Activated CD8-positive, alpha-beta memory T cell treated with anti-CD3 and anti-CD28 coated beads for 36 hours (primary cell): ENCODE measurements around the gene PIEZO1. TPM values are rescaled to one million over a fixed set of nuclear protein-coding genes. Genes with fewer than 3 reads are reported as not detected.
"Not testable (repeated sequence)": the region's sequence is repeated elsewhere in the genome, so short reads cannot be mapped to it uniquely, and the experiment has no call there.

Experiments
- CTCF ChIA-PET: fragments of 350-600 bp; sonication (Branson Sonifier 250); formaldehyde crosslinking; loops from one replicate; lab custom pipeline; 2021; ENCODE audit warnings: antibody characterized with exemption; lab: Charles Lee
- POLR2A ChIA-PET: fragments of 350-600 bp; sonication (Branson Sonifier 250); formaldehyde crosslinking; loops from one replicate; lab custom pipeline; 2021; ENCODE audit warnings: antibody characterized with exemption; lab: Charles Lee
- total RNA-seq, 2 experiments: library from RNA; stranded (reverse); gene quantifications; one replicate each; pipeline ENCODE4 v1.2.3, GENCODE V29; 2021

Gene PIEZO1
- 100 to 1,000 TPM; 217 to 219 TPM for total RNA-seq

- POLR2A ChIA-PET, result interaction anchor here (0.6 to 6.9 kb wide), 5 partner anchors 18 to 809 kb away, joined by 3 to 68 read pairs (median 7); partner anchors contain the start of gene APRT
- CTCF ChIA-PET, result interaction anchor here (0.6 to 2.1 kb wide), 9 partner anchors 13 to 569 kb away, joined by 3 to 11 read pairs (median 4); no protein-coding TSS in a partner anchor
These were observed at the start of gene PIEZO1 for GRCh38 chr16:88785106-88785924. Gene PIEZO1 (minus strand): TSS chr16:88785220. CDS start chr16:88784964, 256 bp downstream.

DNA sequence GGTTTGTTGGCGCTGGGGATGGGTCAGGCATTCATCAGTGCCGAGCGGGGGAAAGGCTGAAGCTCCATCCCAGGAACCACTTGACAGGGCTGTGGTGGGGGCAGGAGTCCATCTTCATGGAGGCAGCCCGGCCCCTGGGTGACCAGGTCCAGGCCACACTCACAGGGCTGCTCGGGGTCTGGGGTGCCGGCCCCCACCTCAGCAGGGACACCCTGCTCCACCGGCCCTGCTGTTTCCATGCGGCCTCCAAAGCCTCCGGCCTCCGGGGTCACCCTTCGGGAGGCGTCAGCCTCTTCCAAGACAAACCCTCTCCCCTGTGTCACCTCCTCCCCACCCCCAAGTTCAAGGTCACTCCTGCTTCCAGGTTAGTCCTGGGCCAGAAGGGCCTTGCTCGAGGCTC is 49.6 kb upstream of the PIEZO1 start:
- CTCF ChIA-PET, result no interaction called here
- POLR2A ChIA-PET, result no interaction called here

DNA sequence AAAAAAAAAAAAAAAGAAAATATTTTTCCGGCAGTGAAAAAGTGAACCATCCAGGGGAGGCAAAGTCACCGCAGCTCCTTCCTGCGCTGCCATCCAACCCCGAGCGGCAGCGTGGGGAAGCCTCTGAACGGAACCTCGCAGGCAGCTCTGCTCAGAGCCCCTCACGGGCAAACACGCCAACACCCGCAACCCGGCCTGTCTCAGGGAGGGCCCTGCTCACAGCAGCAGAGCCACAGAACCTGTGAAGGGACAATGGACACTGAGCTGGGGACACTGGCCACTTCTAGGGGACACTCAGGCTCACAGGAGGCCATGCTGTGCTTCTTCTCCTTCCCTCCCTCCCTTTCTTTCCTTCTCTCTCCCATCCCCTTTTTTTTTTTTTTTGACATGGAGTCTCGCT is 48.1 kb upstream of the PIEZO1 start:
- ChIA-PET POLR2A (interaction anchor here (0.6 kb wide), 1 partner anchor 865 kb away, joined by 3 read pairs; no protein-coding TSS in a partner anchor), CTCF (interaction anchor here (0.6 kb wide), 1 partner anchor 38 kb away, joined by 3 read pairs; no protein-coding TSS in a partner anchor)

DNA sequence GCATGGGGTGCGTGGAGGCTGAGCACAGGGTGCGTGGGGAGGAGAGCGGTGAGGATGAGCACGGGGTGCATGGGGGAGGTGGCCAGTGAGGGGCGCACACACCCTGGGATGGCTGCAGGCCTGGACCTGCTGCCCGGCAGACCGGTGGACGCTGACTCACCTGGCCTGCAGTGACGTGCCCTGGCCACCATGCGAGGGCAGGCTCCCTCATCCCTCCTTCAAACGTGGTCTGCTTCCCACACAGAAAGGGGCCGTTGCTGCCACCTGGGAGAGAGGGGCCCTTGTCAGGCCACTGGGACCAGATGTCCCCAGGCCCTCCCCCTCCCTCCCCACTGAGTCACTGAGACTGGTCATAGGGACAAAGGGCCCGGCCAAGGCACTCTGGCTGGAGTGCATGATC is 46.8 kb upstream of the PIEZO1 start:
- ChIA-PET CTCF (interaction anchor here (0.6 kb wide), 1 partner anchor 206 kb away, joined by 3 read pairs; no protein-coding TSS in a partner anchor), POLR2A (no interaction called here)

DNA sequence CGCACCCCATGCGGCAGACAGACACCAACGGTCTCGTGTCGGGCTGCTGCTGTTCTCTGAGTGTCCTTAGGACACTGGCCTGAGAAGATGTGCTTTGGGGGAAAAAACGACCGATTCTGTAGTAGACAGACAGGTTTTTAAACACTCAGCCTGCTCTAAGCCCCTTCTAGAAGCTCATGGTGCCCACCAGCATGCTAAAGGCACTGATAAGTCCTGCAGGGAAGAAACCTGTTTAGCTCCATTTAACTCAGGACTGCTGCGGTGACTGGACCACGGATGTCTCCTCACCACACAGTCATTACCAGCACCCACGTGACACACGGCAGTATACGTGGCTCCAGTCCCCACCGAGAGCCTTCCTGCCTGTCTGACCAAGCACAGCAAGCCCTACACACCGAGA is 45.8 kb upstream of the PIEZO1 start:
- ChIA-PET CTCF (interaction anchor here (0.7 to 1.2 kb wide), 2 partner anchors 27 to 34 kb away, joined by 3 to 5 read pairs; no protein-coding TSS in a partner anchor), POLR2A (interaction anchor here (0.6 kb wide), 1 partner anchor 20 kb away, joined by 3 read pairs; no protein-coding TSS in a partner anchor)

DNA sequence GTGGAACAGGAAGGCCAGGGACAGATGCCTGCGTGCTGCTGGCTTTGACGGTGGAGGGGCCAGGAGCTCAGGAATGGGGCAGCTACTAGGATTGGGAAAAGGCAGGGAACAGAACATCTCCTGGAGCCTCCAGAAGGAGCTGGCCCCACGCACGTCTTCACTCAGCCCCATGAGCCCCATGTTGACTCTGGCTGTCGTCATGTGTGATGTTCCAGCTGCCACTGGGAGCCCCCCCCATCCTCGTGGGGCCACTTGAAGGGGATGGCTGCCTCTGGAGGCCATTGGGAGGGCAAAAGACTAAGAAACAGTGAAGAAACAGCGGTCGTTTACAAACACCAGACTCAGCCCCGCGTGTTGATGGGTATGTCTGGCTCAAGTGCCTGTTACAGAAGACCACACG is 45.2 kb upstream of the PIEZO1 start:
- POLR2A ChIA-PET, result interaction anchor here (0.6 kb wide), 1 partner anchor 20 kb away, joined by 3 read pairs; no protein-coding TSS in a partner anchor
- CTCF ChIA-PET, result interaction anchor here (0.7 to 1.2 kb wide), 3 partner anchors 27 to 34 kb away, joined by 3 to 5 read pairs (median 3); no protein-coding TSS in a partner anchor

GRCh38 chr16:88828711-88829110 is 43.7 kb upstream of the PIEZO1 start:
- POLR2A ChIA-PET, result no interaction called here
- CTCF ChIA-PET, result no interaction called here

DNA sequence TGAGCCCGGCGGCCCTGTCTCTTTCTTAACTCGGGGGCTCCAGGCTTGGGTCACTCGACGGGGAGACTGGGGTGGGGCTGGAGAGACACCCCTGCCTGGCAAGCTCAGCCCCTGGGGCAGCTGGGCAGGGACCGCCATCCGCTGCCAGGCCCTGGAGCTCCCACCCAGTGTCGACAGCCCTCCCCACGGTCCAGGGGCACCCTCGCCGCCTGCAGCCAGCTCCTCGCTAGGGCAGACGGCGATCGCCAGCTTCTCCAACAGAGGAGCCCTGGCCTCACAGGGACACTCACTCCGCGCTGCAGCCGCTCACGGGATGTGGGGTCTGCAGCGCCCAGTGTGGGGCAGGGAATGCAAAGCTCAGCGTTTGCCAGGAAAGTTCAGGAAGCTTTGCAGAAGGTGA is 42.7 kb upstream of the PIEZO1 start:
- CTCF ChIA-PET, result no interaction called here
- POLR2A ChIA-PET, result no interaction called here

DNA sequence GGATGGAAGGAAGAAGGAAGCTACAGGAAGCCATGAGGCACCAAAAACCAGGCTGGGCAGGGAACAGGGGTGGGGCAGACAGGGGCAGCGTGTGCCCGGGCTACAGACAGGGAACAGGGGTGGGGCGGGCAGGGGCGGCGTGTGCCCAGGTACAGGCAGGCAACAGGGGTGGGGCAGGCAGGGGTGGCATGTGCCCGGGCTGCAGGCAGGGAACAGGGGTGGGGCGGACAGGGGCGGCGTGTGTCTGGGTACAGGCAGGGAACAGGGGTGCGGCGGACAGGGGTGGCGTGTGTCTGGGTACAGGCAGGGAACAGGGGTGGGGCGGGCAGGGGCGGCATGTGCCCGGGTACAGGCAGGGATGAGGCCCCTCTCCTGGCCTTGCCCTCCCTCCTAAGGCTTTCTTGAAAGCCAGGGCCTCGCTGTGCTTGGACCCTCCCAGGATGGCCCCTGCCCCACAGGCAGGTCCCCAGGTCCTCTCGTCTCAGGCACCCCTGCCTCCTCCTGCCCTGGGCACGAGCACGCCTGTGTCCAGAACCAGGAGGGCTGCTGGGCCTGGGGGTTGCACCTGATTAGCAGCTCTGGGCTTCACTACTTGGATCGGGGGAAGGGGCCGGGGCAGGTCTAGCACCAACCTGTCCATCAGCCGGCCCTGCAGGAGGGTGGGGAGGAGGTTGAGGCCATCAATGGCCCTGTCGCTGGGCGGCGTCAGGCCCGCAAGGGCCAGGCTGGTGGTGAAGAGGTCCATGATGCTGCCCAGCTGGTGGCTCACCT is 41.2 kb upstream of the PIEZO1 start:
- ChIA-PET CTCF (interaction anchor here (1.2 kb wide), 1 partner anchor 32 kb away, joined by 3 read pairs; no protein-coding TSS in a partner anchor), POLR2A (no interaction called here)

DNA sequence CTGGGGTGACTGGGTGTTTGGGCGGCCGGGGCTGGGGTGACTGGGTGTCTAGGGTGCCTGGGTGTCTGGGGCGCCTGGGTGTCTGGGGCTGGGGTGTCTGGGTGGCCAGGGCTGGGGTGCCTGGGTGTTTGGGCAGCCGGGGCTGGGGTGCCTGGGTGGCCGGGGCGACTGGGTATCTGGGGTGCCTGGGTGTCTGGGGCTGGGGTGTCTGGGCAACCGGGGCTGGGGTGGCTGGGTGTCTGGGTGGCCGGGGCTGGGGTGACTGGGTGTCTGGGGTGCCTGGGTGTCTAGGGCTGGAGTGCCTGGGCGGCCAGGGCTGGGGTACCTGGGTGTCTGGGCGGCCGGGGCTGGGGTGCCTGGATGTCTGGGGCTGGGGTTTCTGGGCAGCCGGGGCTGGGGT is 40.1 kb upstream of the PIEZO1 start:
- POLR2A ChIA-PET, result no interaction called here
- CTCF ChIA-PET, result interaction anchor here (1.2 kb wide), 1 partner anchor 33 kb away, joined by 3 read pairs; no protein-coding TSS in a partner anchor

DNA sequence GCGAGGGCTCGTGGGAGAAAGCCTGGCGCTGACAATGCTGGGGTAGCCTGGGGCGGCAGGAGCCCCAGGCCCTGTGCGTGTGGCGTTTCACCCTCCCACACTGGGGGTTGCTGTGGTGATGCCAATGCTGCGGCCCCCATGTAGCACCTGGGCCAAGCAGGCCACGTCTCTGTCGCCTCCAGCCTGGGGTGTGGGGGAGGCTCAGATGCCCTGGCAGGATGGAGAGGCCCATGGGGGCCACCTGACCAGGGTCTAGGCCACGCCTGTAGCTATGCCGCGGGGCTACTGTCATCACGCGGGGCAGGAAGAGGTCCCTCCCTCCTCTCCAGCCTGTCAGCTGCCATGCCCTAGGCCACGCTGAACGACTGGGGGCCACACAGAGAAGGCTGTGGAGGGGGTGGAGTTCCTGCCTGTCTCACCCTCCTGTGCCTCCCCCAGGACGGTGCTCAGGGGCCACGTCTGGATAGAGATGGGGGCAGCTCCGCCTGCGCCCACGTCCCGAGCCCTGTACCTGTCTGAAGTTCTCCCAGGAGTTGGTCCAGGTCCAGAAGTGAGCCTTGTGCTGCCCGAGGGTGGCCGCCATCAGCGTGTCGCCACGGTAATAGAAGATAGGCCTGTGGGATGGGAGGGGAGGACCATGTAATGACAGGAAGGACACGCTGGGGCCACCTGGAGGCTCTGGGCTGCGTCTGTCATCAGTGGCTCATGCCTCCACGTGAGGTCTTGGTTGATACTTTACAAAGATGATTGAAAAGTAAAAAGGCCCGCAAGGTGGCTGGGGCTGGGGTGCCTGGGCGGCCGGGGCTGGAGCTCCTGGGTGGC is 39.4 kb upstream of the PIEZO1 start:
- ChIA-PET POLR2A (no interaction called here), CTCF (interaction anchor here (0.9 kb wide), 1 partner anchor 33 kb away, joined by 3 read pairs; no protein-coding TSS in a partner anchor)

DNA sequence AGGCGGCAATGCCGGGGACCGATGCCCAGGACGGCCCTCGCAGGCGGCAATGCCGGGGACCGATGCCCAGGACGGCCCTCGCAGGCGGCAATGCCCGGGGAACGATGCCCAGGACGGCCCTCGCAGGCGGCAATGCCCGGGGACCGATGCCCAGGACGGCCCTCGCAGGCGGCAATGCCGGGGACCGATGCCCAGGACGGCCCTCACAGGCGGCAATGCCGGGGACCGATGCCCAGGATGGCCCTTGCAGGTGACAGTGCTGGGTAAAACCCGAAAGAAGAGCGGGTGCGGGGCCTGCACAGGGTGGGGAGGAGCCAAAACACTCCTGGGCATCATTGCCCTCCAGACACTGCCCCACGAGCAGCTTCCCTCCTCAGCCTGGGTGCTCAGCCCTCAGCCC is 38.6 kb upstream of the PIEZO1 start:
- CTCF ChIA-PET, result interaction anchor here (0.9 kb wide), 1 partner anchor 34 kb away, joined by 3 read pairs; no protein-coding TSS in a partner anchor
- POLR2A ChIA-PET, result not testable (repeated sequence)

DNA sequence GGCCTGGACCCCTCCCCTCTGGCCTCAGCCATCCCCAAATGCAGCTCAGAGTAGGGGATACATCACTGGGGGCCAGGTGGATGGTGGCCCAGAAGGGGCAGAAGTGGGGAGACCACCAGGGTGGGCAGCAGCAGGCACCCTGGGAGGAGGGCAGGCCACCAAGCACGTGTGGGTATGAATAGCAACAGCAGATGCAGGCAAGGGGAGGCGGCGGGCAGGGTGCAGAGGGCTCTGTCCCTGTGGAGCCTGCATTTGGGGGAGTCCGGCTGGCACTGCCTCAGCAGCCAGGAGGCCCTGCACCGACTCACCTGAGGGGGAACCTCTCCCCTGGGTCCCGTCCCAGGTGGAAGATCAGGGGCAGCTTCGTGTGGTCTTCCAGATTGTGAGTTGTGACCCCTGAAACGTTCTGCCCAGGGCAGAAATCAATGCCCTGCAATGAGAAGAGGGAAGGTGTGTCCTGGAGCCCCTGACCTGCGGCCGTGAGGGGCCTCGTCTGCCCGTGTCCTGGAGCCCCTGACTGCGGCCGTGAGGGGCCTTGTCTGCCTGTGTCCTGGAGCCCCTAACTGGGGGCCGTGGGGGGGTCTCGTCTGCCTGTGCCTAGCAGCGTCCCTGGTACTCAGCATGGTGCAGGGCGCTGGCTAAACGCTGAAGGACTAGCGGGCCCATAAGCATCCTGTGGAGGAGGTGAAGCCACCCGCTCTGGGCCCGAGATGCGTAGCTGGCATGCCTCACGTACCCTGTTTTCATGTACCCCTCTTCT is 37.4 kb upstream of the PIEZO1 start:
- ChIA-PET POLR2A (no interaction called here), CTCF (no interaction called here)

DNA sequence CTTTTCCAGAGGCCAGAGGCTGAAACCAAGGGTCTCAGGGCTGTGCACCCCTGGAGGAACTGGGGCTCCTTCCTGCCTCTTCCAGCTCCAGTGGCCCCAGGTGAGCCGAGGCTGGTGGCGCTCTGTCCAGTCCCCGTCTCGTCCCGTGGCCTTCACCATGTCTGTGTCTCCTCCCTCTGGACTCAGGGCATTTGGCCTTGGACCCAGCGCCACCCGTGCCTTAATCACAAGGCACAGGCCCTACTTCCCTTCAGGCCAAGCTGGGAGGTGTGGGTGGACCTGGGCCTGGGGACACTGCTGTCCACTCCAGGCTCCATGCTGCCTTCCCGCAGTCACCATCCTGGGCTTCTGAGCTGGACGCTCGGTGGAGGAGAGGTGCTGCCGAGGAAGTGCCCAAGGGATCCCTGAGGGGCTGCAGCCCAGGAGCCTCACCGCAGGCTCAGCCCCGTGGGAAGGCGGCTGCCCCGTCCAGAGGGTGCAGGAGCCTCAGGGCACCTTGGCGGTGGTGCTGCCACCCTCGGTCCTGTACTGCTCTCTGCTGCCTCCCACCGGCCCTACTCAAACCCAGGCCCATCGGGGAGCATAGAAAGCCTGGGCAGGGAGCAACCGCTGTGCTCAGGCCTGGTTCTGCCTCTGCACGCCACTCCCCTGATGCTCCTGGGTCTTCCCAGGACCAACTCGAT is 36.3 kb upstream of the PIEZO1 start:
- POLR2A ChIA-PET, result no interaction called here
- CTCF ChIA-PET, result no interaction called here

DNA sequence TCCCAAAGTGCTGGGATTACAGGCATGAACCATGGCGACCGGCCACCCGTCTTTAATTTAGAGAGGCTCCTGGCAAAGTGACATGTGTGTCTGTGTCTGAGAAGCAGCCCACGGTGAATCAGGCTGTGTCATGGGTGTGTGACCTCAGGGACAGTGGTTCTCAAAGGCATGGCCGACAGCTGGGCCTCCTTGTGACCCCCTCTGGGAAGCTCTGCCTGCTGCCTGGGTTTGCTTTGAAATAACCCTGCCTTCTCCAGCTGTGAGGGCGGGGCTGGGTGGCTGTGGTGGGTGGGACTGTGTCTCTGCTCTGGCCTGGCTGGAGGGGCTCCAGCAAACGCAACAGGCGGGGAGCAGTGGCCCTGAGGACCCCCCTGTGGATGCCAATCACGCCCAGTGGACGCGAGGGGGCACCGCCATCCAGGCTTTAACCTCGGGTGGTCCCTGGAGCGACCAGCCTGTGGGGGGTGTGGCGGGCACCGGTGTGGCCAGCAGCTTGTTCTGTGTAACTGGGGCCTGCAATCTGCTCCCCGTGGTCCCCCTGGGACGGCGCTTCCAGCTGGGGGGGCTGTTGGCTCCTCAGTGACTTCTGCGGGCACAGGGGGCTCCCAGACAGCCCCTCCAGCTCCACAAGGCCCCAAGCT is 35.5 kb upstream of the PIEZO1 start:
- ChIA-PET POLR2A (no interaction called here), CTCF (no interaction called here)

DNA sequence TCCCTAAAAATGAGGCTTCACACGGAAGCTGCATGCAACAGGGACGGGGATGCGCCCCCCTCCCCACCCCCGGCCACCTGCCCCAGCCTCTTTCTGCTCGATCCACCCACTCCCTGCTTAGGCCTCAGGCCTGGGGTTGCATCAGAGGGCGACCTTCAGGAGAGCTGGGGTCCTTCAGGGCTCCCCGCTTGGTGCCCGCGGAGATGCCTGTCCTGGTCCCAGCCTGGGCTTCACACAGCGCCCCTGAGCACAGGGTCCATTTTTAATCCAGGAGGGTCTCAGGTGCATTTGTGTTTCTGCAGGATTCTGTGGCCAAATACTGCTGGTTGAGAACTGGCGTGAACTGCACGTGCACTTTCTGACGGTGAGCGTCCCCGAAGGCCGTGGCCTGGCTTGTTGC is 34.1 kb upstream of the PIEZO1 start:
- POLR2A ChIA-PET, result no interaction called here
- CTCF ChIA-PET, result no interaction called here

DNA sequence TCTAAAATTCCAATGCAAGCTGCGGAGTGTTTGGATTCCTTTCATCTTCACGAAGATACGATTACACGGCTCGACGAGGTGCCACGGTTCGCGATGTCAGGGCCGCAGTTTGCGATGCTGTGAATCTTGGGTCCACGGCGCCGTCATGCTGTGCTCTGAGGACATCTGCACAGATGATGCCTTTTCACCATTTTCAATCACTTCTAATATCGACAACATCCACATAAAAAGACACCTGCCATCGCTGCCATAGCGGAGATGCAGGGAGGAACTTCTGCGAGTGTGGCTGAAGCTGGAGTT is 33.5 kb upstream of the PIEZO1 start:
- CTCF ChIA-PET, result interaction anchor here (0.6 kb wide), 1 partner anchor 215 kb away, joined by 3 read pairs; no protein-coding TSS in a partner anchor
- POLR2A ChIA-PET, result no interaction called here
